ENCODE results near the gene RRH. TPM values are rescaled to one million over a fixed set of nuclear protein-coding genes. Genes with fewer than 3 reads are reported as not detected.
"Not testable (repeated sequence)": the region's sequence is repeated elsewhere in the genome, so short reads cannot be mapped to it uniquely, and the experiment has no call there.

Gene RRH
- total and polyA plus RNA-seq, 2 of the 4 experiments (the other 2 are of a cell fraction): 0.05 TPM; not detected in 1

DNA sequence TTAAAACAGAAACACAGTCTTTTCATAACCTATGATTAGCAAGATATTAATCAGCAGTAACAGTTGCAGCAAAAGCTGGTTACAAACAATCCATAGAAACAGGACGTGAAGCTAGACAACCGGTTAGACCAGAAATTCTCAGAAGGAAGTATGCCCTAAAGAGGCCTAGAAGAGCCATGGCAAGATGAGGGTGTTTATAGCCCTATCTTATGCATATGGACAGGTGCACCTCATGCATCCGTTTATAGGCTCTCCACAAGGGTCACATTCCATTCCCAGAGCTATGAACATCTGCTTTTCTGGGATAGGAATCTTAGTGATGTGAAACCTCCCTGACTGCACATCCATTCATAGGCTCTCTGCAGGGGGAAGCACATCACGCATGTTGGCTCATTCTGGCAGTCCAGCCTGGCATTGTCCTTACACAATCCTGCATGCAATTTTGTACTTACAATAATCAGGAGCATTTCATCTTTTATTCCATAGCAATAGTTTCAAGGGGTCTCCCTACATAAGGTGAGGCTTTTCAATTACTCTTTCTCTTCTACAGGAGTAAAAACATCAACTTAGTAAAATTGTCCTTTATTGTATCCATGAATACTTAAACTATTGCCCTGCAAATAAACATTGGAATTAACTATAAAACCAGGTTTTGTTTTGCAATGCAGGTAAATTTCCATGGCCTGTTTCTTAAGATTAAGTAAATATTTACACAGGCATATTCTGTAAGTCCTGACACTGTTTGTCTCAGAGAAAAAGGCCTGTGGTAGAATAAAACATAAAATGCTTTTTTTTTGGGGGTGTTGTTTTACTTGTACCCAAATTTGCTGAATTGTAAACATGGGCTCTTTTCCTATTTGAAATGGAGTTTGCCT, 31.9 kb downstream of the RRH start:
- WGBS, 2 experiments (ENCODE audit: extremely low coverage in 2 of 2, insufficient read length in 1 of 2): no CpG with 5 or more reads among the region's 4 CpGs
- H4K8ac ChIP-seq (ENCODE audit: low read depth in 2 of 2, low read length in 2 of 2); H2BK20ac ChIP-seq (ENCODE audit: low read depth, low read length); in situ Hi-C loops (cut with MboI; ENCODE audit: low sequenced_read_pairs); H2BK5ac ChIP-seq (ENCODE audit: low read depth, low read length, poor library complexity, severe bottlenecking); H3K9ac ChIP-seq (ENCODE audit: low read depth, low read length); H3K56ac ChIP-seq (ENCODE audit: extremely low read depth, insufficient read depth, low read length); POLR2A ChIA-PET (ENCODE audit: unreplicated experiment); H4K20me1 ChIP-seq (ENCODE audit: insufficient read depth, low read length); H2AFZ ChIP-seq (replicated peaks; ENCODE audit: low read length, poor library complexity); H3K9me1 ChIP-seq (ENCODE audit: insufficient read depth, low read length); H4K5ac ChIP-seq (ENCODE audit: low read depth, low read length); DNase-seq; H3K4me3 ChIP-seq (ENCODE audit: insufficient read depth, low read depth, low read length); H3K18ac ChIP-seq (ENCODE audit: low read depth, low read length); CTCF ChIA-PET; BruUV-seq (replicated peaks); H3K27me3 ChIP-seq (ENCODE audit: control insufficient read depth, insufficient read depth, low read length); H3K4me1 ChIP-seq (ENCODE audit: control insufficient read depth, insufficient read depth, low read length); H2BK120ac ChIP-seq (ENCODE audit: low read depth, low read length); H3K23ac ChIP-seq (ENCODE audit: low read depth, low read length); H3K4me2 ChIP-seq (ENCODE audit: low read depth, low read length); ATAC-seq (ENCODE audit: low read depth); H3K9me3 ChIP-seq (ENCODE audit: control insufficient read depth, insufficient read depth, low read length); H3K27ac ChIP-seq (ENCODE audit: insufficient read depth, low read length); H2AK5ac ChIP-seq (ENCODE audit: low read depth, low read length); H2AK9ac ChIP-seq (replicated peaks; ENCODE audit: low read depth, low read length, poor library complexity); H3K4ac ChIP-seq (ENCODE audit: low read depth, low read length); H3K36me3 ChIP-seq (ENCODE audit: control insufficient read depth, insufficient read depth, low read length); H3K79me1 ChIP-seq (ENCODE audit: low read depth in 1 of 2, low read length in 2 of 2); H3K14ac ChIP-seq (replicated peaks; ENCODE audit: low read depth, low read length); intact Hi-C loops (cut with micrococcal nuclease); dilution Hi-C loops (cut with HindIII; ENCODE audit: low sequenced_read_pairs, unreplicated experiment); H2BK15ac ChIP-seq (ENCODE audit: low read depth, low read length); H4K91ac ChIP-seq (ENCODE audit: insufficient read depth, low read depth, low read length): not testable (repeated sequence)
